ENCODE measurements around the gene NPFFR2.
"Not testable (repeated sequence)": the region's sequence is repeated elsewhere in the genome, so short reads cannot be mapped to it uniquely, and the experiment has no call there.

Gene NPFFR2

GRCh38 chr4:72112514-72113156 lies 80.8 kb downstream of the NPFFR2 start:
- no peak for DNase-seq

- no peak for DNase-seq
Observed at GRCh38 chr4:72118017-72118416, 86.2 kb downstream of the NPFFR2 start.

GRCh38 chr4:72119946-72120345 lies 88.1 kb downstream of the NPFFR2 start:
- DNase-seq, result no peak

GRCh38 chr4:72128741-72129140 lies 96.9 kb downstream of the NPFFR2 start:
- no peak for DNase-seq

- no peak for DNase-seq
Observed at GRCh38 chr4:72136429-72136828, 104.6 kb downstream of the NPFFR2 start.

- DNase-seq, result not testable (repeated sequence)
Observed at GRCh38 chr4:72139997-72140396, 108.2 kb downstream of the NPFFR2 start.

- DNase-seq, result no peak
Observed at GRCh38 chr4:72144241-72144640, 112.4 kb downstream of the NPFFR2 start.

- no peak for DNase-seq
Observed at GRCh38 chr4:72152731-72153130, 120.9 kb downstream of the NPFFR2 start.

GRCh38 chr4:72153634-72154033 lies 121.8 kb downstream of the NPFFR2 start:
- not testable (repeated sequence) for DNase-seq

- not testable (repeated sequence) for DNase-seq
Observed at GRCh38 chr4:72169285-72169684, 137.5 kb downstream of the NPFFR2 start.

GRCh38 chr4:72169861-72170260 lies 138.1 kb downstream of the NPFFR2 start:
- no peak for DNase-seq

- DNase-seq, result no peak
Observed at GRCh38 chr4:72171761-72172160, 140.0 kb downstream of the NPFFR2 start.

GRCh38 chr4:72179342-72179741 lies 147.5 kb downstream of the NPFFR2 start:
- DNase-seq, result no peak

- no peak for DNase-seq
Observed at GRCh38 chr4:72186714-72187113, 154.9 kb downstream of the NPFFR2 start.

GRCh38 chr4:72194046-72194445 lies 162.2 kb downstream of the NPFFR2 start:
- DNase-seq, result no peak

- no peak for DNase-seq
Observed at GRCh38 chr4:72194453-72194852, 162.7 kb downstream of the NPFFR2 start.

Data from NCI-H2081 (cell line).